NCI-H69 (cell line): ENCODE results near the gene AKAP8L.

ENCODE experiments used
- DNase-seq: peaks from one replicate; lab custom pipeline; 2025; lab: John Stamatoyannopoulos, UW

AKAP8L gene

GRCh38 chr19:15432629-15433518 is 14.1 kb upstream of the AKAP8L start:
- peak; percentile 98 for DNase-seq

DNA sequence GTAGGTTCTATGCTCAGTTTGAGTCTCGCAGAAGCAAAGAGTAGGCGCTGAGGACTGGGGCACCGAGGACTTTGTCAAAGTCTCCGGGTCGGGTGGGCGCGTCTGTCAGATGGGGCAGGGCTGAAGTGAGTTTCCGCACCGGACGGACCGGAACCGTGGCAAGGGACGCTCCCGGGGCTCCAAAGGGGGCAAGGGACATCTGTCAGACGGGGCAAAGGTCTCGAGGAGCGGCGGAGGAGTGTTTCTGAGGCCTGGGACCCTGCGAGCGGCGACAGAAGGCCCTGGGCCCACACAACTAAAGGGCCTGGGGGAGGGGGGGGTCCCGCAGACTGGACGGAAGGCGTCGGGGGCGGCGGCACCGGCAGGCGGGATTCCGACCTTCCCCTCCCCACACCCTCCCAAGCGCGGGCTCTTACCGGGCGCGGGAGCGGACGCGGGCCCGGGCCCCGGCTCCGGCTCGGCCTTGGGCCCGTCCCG is 13.3 kb upstream of the AKAP8L start:
- peak; percentile 48 for DNase-seq

DNA sequence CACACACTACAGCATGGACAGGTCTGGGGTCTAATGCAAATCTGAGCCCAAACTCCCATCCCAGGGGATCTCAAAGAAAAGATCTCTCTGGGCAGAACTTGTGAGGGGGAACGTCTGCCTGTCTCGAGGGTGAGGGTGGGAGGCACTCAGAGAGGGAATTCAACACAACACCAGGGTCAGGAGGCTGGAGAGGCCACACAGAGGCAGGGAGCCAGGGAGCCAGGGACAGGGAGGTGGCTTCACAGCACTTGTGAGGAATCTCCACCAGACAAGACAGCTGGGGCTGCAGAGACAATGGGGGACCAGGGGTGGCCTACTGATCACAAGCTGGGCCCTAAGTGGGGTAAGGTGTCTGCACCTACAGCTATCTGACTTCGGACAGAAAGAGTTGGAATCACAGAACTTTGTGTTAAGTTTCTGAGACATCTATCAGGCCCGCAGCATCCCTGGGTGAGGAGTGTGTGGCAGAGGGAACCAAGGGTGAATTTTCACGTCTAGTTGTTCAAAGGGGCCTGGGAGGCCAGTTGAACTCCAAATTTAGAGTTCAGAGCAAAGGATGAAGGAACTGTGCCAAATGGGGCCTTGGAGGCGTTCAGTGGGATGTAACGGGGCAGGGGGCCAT is 12.7 kb upstream of the AKAP8L start:
- DNase-seq: no peak

DNA sequence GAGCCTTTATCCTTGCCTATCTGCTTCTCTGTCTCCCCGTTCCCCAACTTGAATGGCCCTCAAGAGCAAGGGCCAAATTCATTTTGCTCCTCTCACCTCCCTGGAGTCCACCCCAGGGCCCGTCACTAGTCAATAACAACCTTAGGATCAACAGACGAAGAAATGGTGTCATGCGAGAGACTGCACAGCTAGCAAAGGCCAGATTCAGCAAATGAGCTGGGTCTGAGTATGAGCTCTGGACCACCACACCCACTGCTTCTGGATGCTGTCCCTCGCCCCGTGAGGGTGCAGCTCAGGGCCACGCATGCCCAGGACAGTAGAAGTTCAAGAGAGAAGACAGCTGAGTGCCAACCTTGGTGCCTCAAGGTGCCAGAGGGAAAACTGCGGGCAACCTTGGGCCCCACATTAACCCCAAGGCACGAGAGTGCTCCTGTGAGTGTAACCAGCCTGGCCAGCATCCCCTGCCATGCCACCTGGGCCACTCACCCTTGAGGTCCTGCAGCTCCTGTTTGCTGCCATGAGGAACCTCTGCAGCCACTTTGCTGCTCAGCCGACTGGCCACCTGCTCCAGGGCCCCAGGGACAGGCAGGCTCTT is 11.8 kb upstream of the AKAP8L start:
- DNase-seq: no peak

DNA sequence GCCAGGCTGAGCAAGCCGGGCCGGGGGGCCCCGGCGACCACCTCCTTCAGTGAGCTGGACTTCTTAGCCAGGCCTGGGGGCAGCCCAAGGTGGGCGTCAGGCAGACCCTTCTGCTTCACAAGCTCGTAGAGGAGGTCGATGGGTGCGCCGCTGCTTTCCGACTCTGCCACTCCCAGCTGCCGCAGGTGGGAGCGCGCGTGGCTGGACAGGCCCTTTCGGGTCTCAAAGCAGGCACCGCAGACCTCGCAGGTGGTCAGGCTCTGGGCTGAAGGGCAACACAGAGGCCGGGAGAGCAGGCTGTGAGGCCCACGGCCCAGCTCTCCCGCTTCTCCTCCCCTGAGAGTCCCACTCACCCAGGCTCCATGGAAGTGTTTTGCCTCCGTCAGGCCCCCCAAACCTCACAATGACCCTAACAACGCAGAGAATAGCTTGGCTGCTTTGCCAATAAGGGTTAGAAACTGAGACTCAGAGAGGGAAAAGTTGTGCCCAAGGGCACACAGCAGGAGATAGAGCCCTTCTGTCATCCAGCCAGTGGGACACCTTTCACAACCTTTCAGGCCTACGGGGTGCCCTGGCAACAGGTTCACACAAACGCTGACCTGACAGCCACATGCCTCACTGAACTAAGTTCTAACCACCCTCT is 11.2 kb upstream of the AKAP8L start:
- DNase-seq: no peak

- no peak for DNase-seq
These were observed 10.4 kb upstream of the AKAP8L start for GRCh38 chr19:15428956-15429824.

DNA sequence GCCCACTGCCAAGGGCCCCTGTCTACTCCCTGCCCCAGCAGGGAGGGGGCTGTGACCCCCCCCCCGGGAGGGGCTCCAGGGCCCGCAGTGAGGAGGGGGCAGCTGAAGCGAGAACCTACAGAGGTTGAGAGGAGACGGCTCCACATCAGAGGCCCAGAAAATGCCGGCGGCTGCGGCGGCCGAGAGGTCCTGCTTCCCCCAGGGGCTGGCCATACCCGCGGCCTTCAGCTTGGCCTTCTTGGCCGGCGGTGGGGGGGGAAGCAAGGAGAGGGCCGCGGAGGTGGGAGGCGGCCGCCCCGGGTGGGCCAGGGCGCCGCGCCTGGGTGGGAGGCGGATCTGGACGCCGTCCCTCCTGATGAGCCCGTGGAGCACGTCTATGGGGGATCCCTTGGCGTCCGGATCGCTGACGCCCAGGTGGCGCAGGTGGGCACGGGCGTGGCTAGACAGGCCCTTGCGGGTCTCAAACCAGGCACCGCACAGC is 9.2 kb upstream of the AKAP8L start:
- no peak for DNase-seq

- no peak for DNase-seq
These were observed 8.5 kb upstream of the AKAP8L start for GRCh38 chr19:15427350-15427700.

- no peak for DNase-seq
These were observed 7.9 kb upstream of the AKAP8L start for GRCh38 chr19:15426485-15427349.

GRCh38 chr19:15425321-15425950 is 6.6 kb upstream of the AKAP8L start:
- no peak for DNase-seq

DNA sequence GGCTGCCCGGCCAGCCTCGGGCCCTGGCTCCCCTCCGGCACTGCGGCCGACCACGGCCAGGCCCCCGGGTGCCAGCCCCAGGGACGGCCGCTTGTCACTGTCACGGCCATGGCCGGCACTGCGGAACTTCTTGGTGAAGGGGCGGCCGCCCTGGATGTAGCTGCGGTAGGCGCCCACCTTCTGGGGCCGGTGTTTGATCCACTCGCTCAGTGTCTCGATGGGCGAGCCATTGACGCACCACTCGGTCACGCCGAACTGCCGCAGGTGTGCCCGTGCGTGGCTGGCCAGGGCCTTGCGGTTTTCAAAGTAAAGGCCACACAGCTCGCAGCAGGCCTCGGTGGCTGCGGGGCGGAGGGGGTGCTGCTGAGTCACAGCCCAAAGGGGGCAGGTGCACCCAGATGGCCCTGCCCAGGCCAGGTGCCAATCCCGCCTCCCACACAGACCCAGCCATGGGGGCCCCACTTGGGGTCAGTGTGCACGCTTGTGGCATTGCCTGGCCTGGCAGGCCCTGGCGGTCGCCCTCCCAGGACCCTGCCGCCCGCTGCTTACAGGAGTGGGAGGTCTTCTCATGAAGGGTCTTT is 6.0 kb upstream of the AKAP8L start:
- DNase-seq: no peak

GRCh38 chr19:15424121-15424520 is 5.3 kb upstream of the AKAP8L start:
- DNase-seq: no peak

GRCh38 chr19:15423130-15423529 is 4.3 kb upstream of the AKAP8L start:
- no peak for DNase-seq

- DNase-seq: no peak
These were observed 3.7 kb upstream of the AKAP8L start for GRCh38 chr19:15422296-15423075.

GRCh38 chr19:15421721-15422260 is 3.0 kb upstream of the AKAP8L start:
- DNase-seq: no peak

- DNase-seq: no peak
These were observed 2.4 kb upstream of the AKAP8L start for GRCh38 chr19:15421136-15421695.

DNA sequence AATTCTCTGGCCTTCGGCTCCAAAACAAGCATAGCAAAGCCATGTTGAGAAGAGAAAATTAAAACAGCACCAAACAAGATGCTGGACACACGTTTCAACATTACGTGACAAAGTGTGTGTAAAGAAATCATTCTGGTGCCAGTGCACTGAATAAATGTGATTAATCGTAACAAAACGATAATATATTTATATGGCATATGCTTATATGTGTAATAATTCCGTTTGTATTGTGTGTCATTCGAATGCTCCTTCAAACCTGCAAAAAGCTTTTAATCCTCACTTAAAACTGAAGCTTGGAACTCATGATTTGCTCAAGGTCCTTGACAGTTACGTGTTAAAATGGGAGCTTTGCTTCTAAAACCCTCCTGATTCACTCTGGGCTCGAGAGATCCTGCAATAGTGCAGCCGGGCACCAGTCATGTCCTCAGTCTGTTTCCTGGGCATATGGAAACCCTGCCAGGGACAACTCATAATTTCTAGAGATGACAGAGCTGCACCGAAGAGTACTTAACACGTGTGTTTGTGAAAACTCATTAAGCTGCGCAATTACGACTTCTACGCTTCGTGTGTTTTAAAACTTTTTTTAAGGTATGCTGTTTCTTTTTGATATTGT is 731 bp upstream of the AKAP8L start:
- DNase-seq: peak; percentile 48

DNA sequence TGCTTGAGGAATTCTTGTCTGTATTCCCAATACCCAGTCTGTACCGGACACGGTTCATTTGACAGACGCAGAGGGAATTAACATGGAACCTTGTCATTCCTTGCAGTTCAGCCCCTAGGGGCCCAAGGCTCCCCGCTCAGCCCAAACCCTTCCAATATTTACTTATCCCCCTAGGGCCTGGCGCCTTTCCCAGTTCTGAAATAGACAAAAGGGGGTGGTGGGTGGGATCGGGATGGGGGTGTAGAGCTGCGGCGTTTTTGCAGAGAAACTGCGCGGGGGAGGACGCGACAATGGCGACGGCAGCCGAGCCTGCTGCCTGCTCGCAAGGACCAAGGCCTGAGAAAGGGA is 583 bp downstream of the AKAP8L start:
- DNase-seq: peak; percentile 95
